DOHH2 (cell line): ENCODE results near the gene PIGO.

Source experiments
- CTCF ChIP-seq: fragments of 200-600 bp; sonication (generic); IDR thresholded peaks from one replicate; pipeline ENCODE4 v1.5.1; 2014; ENCODE audit warnings: antibody characterized with exemption, mild to moderate bottlenecking, low read depth, low read length; ENCODE audit not compliant: poor library complexity, severe bottlenecking
- EZH2phosphoT487 ChIP-seq: fragments of 200-600 bp; sonication (generic); IDR thresholded peaks from 2 replicates; pipeline ENCODE4 v1.6.1; 2017; ENCODE audit warnings: borderline replicate concordance, mild to moderate bottlenecking, antibody characterized with exemption, low read length, moderate library complexity, mixed read lengths

GRCh38 chr9:35054871-35055644 is 41.3 kb downstream of the PIGO start:
- TF ChIP-seq CTCF (no peak), EZH2phosphoT487 (no peak)
